ENCODE measurements around the gene LIPC.

LIPC gene

DNA sequence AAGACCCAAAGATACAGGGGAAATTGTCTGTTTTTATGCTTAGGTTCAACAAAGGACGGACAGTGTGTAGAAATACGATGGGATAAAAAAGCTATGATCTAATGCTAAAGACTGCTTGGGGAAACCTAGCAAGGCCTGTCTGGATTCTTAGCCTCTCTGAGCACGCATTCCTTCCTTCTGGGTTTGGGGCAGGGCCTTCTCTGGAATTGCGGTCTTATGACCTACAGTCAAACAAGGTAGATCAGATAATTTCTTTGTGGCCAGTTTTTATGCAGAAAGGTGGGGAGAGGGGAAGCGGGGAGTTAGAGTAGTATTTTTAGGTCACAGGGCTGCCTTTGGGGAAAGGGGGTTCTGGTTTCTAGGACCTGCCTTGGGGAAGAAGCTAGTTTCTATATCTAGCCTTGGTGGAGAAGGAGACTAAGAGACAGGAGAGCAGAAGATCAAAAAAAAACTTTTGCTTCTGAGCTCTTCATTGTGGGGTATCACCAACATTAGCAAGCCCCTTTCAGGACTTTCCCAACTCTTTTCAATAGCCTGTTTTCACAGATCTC is 39.1 kb upstream of the LIPC start (continued):
- TF ChIP-seq, protein P1, sequence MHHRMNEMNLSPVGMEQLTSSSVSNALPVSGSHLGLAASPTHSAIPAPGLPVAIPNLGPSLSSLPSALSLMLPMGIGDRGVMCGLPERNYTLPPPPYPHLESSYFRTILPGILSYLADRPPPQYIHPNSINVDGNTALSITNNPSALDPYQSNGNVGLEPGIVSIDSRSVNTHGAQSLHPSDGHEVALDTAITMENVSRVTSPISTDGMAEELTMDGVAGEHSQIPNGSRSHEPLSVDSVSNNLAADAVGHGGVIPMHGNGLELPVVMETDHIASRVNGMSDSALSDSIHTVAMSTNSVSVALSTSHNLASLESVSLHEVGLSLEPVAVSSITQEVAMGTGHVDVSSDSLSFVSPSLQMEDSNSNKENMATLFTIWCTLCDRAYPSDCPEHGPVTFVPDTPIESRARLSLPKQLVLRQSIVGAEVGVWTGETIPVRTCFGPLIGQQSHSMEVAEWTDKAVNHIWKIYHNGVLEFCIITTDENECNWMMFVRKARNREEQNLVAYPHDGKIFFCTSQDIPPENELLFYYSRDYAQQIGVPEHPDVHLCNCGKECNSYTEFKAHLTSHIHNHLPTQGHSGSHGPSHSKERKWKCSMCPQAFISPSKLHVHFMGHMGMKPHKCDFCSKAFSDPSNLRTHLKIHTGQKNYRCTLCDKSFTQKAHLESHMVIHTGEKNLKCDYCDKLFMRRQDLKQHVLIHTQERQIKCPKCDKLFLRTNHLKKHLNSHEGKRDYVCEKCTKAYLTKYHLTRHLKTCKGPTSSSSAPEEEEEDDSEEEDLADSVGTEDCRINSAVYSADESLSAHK (tag by site-specific recombination; IDR thresholded peaks at IDR 0.05) = no peak
- TF ChIP-seq ZNF596 (tag by site-specific recombination; IDR thresholded peaks at IDR 0.05) (no peak), ZNF701 (tag by site-specific recombination; IDR thresholded peaks at IDR 0.05) (no peak)

DNA sequence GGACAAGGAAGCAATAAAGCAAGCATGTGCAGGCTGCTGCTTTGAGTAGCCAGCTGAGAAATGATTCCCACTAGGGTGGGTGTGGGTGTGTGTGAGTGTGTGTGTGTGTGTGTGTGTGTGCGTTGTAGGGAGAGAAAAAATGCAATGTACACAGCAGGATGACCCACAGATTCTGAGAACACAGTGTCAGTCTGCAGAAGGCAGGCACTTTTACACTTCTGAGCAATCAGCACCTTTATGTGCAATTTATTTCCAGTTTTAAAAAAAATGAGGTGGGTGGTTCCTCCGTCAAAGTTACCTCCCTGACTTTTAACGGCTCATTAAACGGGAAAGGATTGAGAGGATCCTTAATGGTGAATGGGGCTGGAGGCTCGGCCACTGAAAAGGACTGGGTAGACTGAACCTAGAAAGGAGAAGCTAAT is 38.5 kb upstream of the LIPC start:
- no peak overlapping the region for H3K4me3 ChIP-seq (ENCODE audit: low read depth, low read length)
- H3K36me3 ChIP-seq (ENCODE audit: control insufficient read depth in 2 of 2, insufficient read depth in 1 of 2, low read length in 2 of 2) = no peaks in the 10 kb centered on the region
- no peaks in the 10 kb centered on the region for H3K4me1 ChIP-seq (ENCODE audit: control insufficient read depth, insufficient read depth, low read length)
- no peaks in the 10 kb centered on the region for H3K9me3 ChIP-seq (ENCODE audit: control insufficient read depth, insufficient read depth, low read depth, low read length)
- POLR2A ChIA-PET = no interaction called here
- CTCF ChIA-PET = no interaction called here
- no peak overlapping the region for H3K27ac ChIP-seq (ENCODE audit: extremely low read depth, low read depth, low read length)
- TF ChIP-seq, protein P2, sequence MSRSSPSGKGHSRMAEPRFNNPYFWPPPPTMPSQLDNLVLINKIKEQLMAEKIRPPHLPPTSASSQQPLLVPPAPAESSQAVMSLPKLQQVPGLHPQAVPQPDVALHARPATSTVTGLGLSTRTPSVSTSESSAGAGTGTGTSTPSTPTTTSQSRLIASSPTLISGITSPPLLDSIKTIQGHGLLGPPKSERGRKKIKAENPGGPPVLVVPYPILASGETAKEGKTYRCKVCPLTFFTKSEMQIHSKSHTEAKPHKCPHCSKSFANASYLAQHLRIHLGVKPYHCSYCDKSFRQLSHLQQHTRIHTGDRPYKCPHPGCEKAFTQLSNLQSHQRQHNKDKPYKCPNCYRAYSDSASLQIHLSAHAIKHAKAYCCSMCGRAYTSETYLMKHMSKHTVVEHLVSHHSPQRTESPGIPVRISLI (tag by site-specific recombination; IDR thresholded peaks at IDR 0.05) = no peak
- TF ChIP-seq ZNF677 (tag by site-specific recombination; IDR thresholded peaks at IDR 0.05) = no peak
- TF ChIP-seq ZNF670 (tag by site-specific recombination; IDR thresholded peaks at IDR 0.05; ENCODE audit: low read depth) = no peak
- no peak for TF ChIP-seq ZNF132 (tag by site-specific recombination; IDR thresholded peaks at IDR 0.05; ENCODE audit: borderline replicate concordance)
- TF ChIP-seq GLI2 (tag by site-specific recombination; IDR thresholded peaks at IDR 0.05; ENCODE audit: borderline replicate concordance, low read depth) = no peak
- TF ChIP-seq ZIC2 (tag by site-specific recombination; IDR thresholded peaks at IDR 0.05) = no peak
- peak; percentile 51; the same call in 1 of the 2 replicates for TF ChIP-seq KLF1 (tag by site-specific recombination; IDR thresholded peaks at IDR 0.05)
- TF ChIP-seq ZNF658 (tag by site-specific recombination; IDR thresholded peaks at IDR 0.05) = no peak
- TF ChIP-seq ZFP41 (tag by site-specific recombination; IDR thresholded peaks at IDR 0.05; ENCODE audit: borderline replicate concordance) = no peak
- TF ChIP-seq ZNF544 (tag by site-specific recombination; IDR thresholded peaks at IDR 0.05) = no peak
- peak; percentile 52; the same call in 1 of the 2 replicates for TF ChIP-seq KLF9 (tag by site-specific recombination; IDR thresholded peaks at IDR 0.05; ENCODE audit: low read depth)
- TF ChIP-seq ZNF792 (tag by site-specific recombination; IDR thresholded peaks at IDR 0.05) = no peak
- TF ChIP-seq, protein P3, sequence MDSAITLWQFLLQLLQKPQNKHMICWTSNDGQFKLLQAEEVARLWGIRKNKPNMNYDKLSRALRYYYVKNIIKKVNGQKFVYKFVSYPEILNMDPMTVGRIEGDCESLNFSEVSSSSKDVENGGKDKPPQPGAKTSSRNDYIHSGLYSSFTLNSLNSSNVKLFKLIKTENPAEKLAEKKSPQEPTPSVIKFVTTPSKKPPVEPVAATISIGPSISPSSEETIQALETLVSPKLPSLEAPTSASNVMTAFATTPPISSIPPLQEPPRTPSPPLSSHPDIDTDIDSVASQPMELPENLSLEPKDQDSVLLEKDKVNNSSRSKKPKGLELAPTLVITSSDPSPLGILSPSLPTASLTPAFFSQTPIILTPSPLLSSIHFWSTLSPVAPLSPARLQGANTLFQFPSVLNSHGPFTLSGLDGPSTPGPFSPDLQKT (IDR thresholded peaks at IDR 0.05; ENCODE audit: borderline replicate concordance, low read depth, low read length) = no peak
- no peak for TF ChIP-seq ZNF785 (tag by site-specific recombination; IDR thresholded peaks at IDR 0.05)
- TF ChIP-seq ZNF211 (tag by site-specific recombination; IDR thresholded peaks at IDR 0.05; ENCODE audit: low read depth) = no peak
- TF ChIP-seq KLF16 (tag by site-specific recombination; IDR thresholded peaks at IDR 0.05) = no peak
- no peak for TF ChIP-seq ZBTB17 (tag by site-specific recombination; IDR thresholded peaks at IDR 0.05)
- no peak for TF ChIP-seq ZNF366 (tag by site-specific recombination; conservative IDR thresholded peaks at IDR 0.05)
- no peak for TF ChIP-seq ZNF426 (tag by site-specific recombination; IDR thresholded peaks at IDR 0.05)
- TF ChIP-seq, protein P4, sequence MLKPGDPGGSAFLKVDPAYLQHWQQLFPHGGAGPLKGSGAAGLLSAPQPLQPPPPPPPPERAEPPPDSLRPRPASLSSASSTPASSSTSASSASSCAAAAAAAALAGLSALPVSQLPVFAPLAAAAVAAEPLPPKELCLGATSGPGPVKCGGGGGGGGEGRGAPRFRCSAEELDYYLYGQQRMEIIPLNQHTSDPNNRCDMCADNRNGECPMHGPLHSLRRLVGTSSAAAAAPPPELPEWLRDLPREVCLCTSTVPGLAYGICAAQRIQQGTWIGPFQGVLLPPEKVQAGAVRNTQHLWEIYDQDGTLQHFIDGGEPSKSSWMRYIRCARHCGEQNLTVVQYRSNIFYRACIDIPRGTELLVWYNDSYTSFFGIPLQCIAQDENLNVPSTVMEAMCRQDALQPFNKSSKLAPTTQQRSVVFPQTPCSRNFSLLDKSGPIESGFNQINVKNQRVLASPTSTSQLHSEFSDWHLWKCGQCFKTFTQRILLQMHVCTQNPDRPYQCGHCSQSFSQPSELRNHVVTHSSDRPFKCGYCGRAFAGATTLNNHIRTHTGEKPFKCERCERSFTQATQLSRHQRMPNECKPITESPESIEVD (tag by site-specific recombination; IDR thresholded peaks at IDR 0.05) = no peak
- no peak for TF ChIP-seq BCL11B (tag by site-specific recombination; IDR thresholded peaks at IDR 0.05; ENCODE audit: low read depth)
- TF ChIP-seq ZNF529 (tag by site-specific recombination; IDR thresholded peaks at IDR 0.05; ENCODE audit: insufficient replicate concordance) = no peak
- TF ChIP-seq ZNF202 (tag by site-specific recombination; IDR thresholded peaks at IDR 0.05; ENCODE audit: borderline replicate concordance) = no peak
- TF ChIP-seq ZFHX2 (tag by site-specific recombination; conservative IDR thresholded peaks at IDR 0.05) = peak; percentile 96
- TF ChIP-seq ZNF169 (tag by site-specific recombination; IDR thresholded peaks at IDR 0.05) = no peak
- no peak for TF ChIP-seq ZNF571 (tag by site-specific recombination; IDR thresholded peaks at IDR 0.05)
- TF ChIP-seq, protein P5, sequence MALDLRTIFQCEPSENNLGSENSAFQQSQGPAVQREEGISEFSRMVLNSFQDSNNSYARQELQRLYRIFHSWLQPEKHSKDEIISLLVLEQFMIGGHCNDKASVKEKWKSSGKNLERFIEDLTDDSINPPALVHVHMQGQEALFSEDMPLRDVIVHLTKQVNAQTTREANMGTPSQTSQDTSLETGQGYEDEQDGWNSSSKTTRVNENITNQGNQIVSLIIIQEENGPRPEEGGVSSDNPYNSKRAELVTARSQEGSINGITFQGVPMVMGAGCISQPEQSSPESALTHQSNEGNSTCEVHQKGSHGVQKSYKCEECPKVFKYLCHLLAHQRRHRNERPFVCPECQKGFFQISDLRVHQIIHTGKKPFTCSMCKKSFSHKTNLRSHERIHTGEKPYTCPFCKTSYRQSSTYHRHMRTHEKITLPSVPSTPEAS (tag by site-specific recombination; IDR thresholded peaks at IDR 0.05) = peak; percentile 39
- no peak for TF ChIP-seq ZNF830 (tag by site-specific recombination; IDR thresholded peaks at IDR 0.05; ENCODE audit: low read depth)

Data from HEK293 (cell line).